Measurements from ENCODE around the gene SLC24A1.
A peak's percentile ranks its signal among the peaks of the same experiment; 100 is the strongest.

SLC24A1 gene

GRCh38 chr15:65618560-65619109 lies 3.1 kb upstream of the SLC24A1 start:
- DNase-seq (ENCODE audit: low read depth in 2 of 2): no peak

- DNase-seq (ENCODE audit: low read depth in 2 of 2): no peak
Observed at GRCh38 chr15:65619626-65620290, 2.0 kb upstream of the SLC24A1 start.

- DNase-seq (ENCODE audit: low read depth in 2 of 2): no peak
Observed at GRCh38 chr15:65620833-65621232, 905 bp upstream of the SLC24A1 start.

- no peak for DNase-seq (ENCODE audit: low read depth in 2 of 2)
Observed at GRCh38 chr15:65623103-65623502, 1.4 kb downstream of the SLC24A1 start.

GRCh38 chr15:65626856-65627255 lies 5.1 kb downstream of the SLC24A1 start:
- no peak for DNase-seq (ENCODE audit: low read depth in 2 of 2)

- no peak for DNase-seq (ENCODE audit: low read depth in 2 of 2)
Observed at GRCh38 chr15:65629548-65629947, 7.8 kb downstream of the SLC24A1 start.

- DNase-seq (ENCODE audit: low read depth in 2 of 2): no peak
Observed at GRCh38 chr15:65630760-65631159, 9.0 kb downstream of the SLC24A1 start.

- DNase-seq (ENCODE audit: low read depth in 2 of 2): no peak
Observed at GRCh38 chr15:65631503-65631902, 9.8 kb downstream of the SLC24A1 start.

GRCh38 chr15:65632780-65633375 lies 11.1 kb downstream of the SLC24A1 start:
- no peak for DNase-seq (ENCODE audit: low read depth in 2 of 2)

- DNase-seq (ENCODE audit: low read depth in 2 of 2): no peak
Observed at GRCh38 chr15:65633752-65634151, 12.0 kb downstream of the SLC24A1 start.

- DNase-seq (ENCODE audit: low read depth in 2 of 2): no peak
Observed at GRCh38 chr15:65634356-65634755, 12.6 kb downstream of the SLC24A1 start.

- no peak for DNase-seq (ENCODE audit: low read depth in 2 of 2)
Observed at GRCh38 chr15:65638109-65638508, 16.4 kb downstream of the SLC24A1 start.

- peak in 1 of 2 donors; percentile 25 for DNase-seq (ENCODE audit: low read depth in 2 of 2)
Observed at GRCh38 chr15:65638681-65639089, 16.9 kb downstream of the SLC24A1 start.

GRCh38 chr15:65639509-65639908 lies 17.8 kb downstream of the SLC24A1 start:
- DNase-seq (ENCODE audit: low read depth in 2 of 2): no peak

GRCh38 chr15:65641768-65642475 lies 20.2 kb downstream of the SLC24A1 start:
- DNase-seq (ENCODE audit: low read depth in 2 of 2): no peak

- DNase-seq (ENCODE audit: low read depth in 2 of 2): no peak
Observed at GRCh38 chr15:65642594-65642993, 20.9 kb downstream of the SLC24A1 start.

- DNase-seq (ENCODE audit: low read depth in 2 of 2): no peak
Observed at GRCh38 chr15:65644282-65644681, 22.5 kb downstream of the SLC24A1 start.

- no peak for DNase-seq (ENCODE audit: low read depth in 2 of 2)
Observed at GRCh38 chr15:65645392-65645791, 23.7 kb downstream of the SLC24A1 start.

- DNase-seq (ENCODE audit: low read depth in 2 of 2): no peak
Observed at GRCh38 chr15:65646486-65646885, 24.7 kb downstream of the SLC24A1 start.

- DNase-seq (ENCODE audit: low read depth in 2 of 2): no peak
Observed at GRCh38 chr15:65650312-65651041, 28.7 kb downstream of the SLC24A1 start.

GRCh38 chr15:65651042-65651322 lies 29.2 kb downstream of the SLC24A1 start:
- DNase-seq (ENCODE audit: low read depth in 2 of 2): no peak

Data from stimulated activated CD4-positive, alpha-beta T cell treated with anti-CD3 and anti-CD28 coated beads, Interleukin-15, amount 100 ng/mL, for 48 hours (primary cell).